ENCODE data around the gene GMDS. TPM values are rescaled to one million over a fixed set of nuclear protein-coding genes. Genes with fewer than 3 reads are reported as not detected.

GMDS gene
- total and polyA plus RNA-seq, 4 donors: 7.3 to 28.3 (median 16.1) TPM

GRCh38 chr6:1781152-1781816 is 464.1 kb downstream of the GMDS start:
- Histone ChIP-seq H3K27me3 (ENCODE audit: control insufficient read depth in 3 of 3, insufficient read depth in 3 of 3, low read length in 2 of 3) (no peaks in the 10 kb centered on the region), H3K9ac (ENCODE audit: insufficient read depth in 1 of 2, low read length in 2 of 2) (no peak overlapping the region), H3K9me3 (ENCODE audit: control insufficient read depth in 4 of 4, insufficient read depth in 3 of 4, low read length in 3 of 4) (no peaks in the 10 kb centered on the region), H3K27ac (ENCODE audit: low read depth in 1 of 2, low read length in 1 of 2) (no peak overlapping the region), H3K4me3 (no peak overlapping the region), H3K4me1 (ENCODE audit: control insufficient read depth in 5 of 5, insufficient read depth in 5 of 5, low read length in 5 of 5) (peaks cover 0 to 24% (median 5%) of the 10 kb centered on the region in 5 donors), H3K36me3 (ENCODE audit: control insufficient read depth in 4 of 4, insufficient read depth in 4 of 4, low read length in 4 of 4) (no peaks in the 10 kb centered on the region)
- ATAC-seq (ENCODE audit: insufficient read depth, low FRiP score) (no peak), DNase-seq (no peak)
- WGBS, 2 donors: 93 to 95% methylated on average over 11 of the region's 11 CpGs
- TF ChIP-seq, protein P1, sequence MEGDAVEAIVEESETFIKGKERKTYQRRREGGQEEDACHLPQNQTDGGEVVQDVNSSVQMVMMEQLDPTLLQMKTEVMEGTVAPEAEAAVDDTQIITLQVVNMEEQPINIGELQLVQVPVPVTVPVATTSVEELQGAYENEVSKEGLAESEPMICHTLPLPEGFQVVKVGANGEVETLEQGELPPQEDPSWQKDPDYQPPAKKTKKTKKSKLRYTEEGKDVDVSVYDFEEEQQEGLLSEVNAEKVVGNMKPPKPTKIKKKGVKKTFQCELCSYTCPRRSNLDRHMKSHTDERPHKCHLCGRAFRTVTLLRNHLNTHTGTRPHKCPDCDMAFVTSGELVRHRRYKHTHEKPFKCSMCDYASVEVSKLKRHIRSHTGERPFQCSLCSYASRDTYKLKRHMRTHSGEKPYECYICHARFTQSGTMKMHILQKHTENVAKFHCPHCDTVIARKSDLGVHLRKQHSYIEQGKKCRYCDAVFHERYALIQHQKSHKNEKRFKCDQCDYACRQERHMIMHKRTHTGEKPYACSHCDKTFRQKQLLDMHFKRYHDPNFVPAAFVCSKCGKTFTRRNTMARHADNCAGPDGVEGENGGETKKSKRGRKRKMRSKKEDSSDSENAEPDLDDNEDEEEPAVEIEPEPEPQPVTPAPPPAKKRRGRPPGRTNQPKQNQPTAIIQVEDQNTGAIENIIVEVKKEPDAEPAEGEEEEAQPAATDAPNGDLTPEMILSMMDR (IDR thresholded peaks at IDR 0.05; ENCODE audit: control extremely low read depth, extremely low read depth): no peak

DNA sequence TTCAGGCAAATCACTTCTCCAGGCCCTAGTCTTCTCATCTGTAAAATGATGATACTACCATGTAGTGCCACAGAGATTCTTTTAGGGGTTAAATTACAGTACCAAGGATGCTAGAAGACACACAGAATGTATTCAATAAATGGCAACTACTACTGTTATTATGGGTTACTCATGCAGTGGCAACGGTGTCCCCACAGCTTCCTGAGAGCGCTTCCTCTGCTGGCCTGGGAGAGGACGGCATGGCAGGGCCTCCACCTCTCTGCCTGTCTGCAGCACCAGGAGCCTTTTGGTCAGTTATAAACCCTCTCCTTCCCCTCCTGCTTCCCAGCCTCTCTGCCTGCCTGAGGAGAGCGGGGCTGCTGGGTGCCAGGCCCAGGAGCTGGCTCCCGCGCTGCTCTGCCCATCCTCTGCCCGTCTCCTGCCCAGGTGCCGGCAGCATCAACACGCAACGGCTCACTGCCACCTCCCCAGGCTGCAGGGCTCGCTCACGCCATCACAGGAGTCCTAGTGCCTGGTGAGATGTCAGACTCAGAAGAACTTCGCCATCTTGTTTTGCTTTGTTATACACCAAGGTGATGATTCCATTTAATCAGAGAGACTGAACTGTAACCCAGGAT is 465.0 kb downstream of the GMDS start:
- Histone ChIP-seq H3K9ac (ENCODE audit: insufficient read depth in 1 of 2, low read length in 2 of 2) (no peak overlapping the region), H3K4me3 (no peak overlapping the region), H3K9me3 (ENCODE audit: control insufficient read depth in 4 of 4, insufficient read depth in 3 of 4, low read length in 3 of 4) (no peaks in the 10 kb centered on the region), H3K36me3 (ENCODE audit: control insufficient read depth in 4 of 4, insufficient read depth in 4 of 4, low read length in 4 of 4) (no peaks in the 10 kb centered on the region), H3K27ac (ENCODE audit: low read depth in 1 of 2, low read length in 1 of 2) (no peak overlapping the region), H3K27me3 (ENCODE audit: control insufficient read depth in 3 of 3, insufficient read depth in 3 of 3, low read length in 2 of 3) (no peaks in the 10 kb centered on the region), H3K4me1 (ENCODE audit: control insufficient read depth in 5 of 5, insufficient read depth in 5 of 5, low read length in 5 of 5) (peaks cover 0 to 30% (median 5%) of the 10 kb centered on the region in 5 donors)
- TF ChIP-seq, protein P1 (IDR thresholded peaks at IDR 0.05; ENCODE audit: control extremely low read depth, extremely low read depth): no peak
- ATAC-seq (ENCODE audit: insufficient read depth, low FRiP score) (no peak), DNase-seq (no peak)
- 82 to 90% methylated on average over 13 of the region's 13 CpGs for WGBS, 2 donors

DNA sequence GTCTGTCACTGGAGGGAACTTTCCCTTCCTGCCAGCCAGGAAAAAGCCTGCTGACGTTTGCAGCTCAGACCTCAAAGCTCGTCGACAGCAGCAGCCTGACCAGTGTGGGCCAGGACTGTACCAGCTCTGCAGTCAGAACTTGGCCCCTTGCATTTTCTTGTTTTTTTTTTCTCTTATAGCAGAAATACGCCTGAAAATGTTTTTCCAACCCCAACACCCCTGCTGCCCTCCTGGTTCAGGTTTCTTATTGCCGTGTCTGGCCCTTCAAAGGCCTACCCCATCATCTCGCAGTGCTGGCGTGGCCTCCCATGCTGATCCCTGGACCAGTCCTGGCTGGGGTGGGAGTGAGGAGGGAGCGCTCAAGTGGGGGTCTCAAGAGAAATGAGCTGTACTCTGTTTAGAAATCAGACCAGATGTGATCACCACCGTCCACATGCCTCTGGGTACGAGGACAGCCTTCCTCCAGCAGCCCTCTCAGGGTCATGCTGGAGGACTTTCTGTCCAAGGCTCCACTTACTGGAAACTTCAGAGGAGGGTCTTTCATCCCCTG is 466.6 kb downstream of the GMDS start:
- Histone ChIP-seq H3K27me3 (ENCODE audit: control insufficient read depth in 3 of 3, insufficient read depth in 3 of 3, low read length in 2 of 3) (no peaks in the 10 kb centered on the region), H3K36me3 (ENCODE audit: control insufficient read depth in 4 of 4, insufficient read depth in 4 of 4, low read length in 4 of 4) (no peaks in the 10 kb centered on the region), H3K4me1 (ENCODE audit: control insufficient read depth in 5 of 5, insufficient read depth in 5 of 5, low read length in 5 of 5) (peaks cover 0 to 29% (median 5%) of the 10 kb centered on the region in 5 donors), H3K9ac (ENCODE audit: insufficient read depth in 1 of 2, low read length in 2 of 2) (peak overlapping the region in 1 of 2 donors; percentile 16), H3K4me3 (no peak overlapping the region), H3K9me3 (ENCODE audit: control insufficient read depth in 4 of 4, insufficient read depth in 3 of 4, low read length in 3 of 4) (no peaks in the 10 kb centered on the region), H3K27ac (ENCODE audit: low read depth in 1 of 2, low read length in 1 of 2) (no peak overlapping the region)
- no peak for ATAC-seq (ENCODE audit: insufficient read depth, low FRiP score)
- peak; percentile 23 to 62 (median 57) for DNase-seq
- TF ChIP-seq, protein P1 (IDR thresholded peaks at IDR 0.05; ENCODE audit: control extremely low read depth, extremely low read depth): no peak
- WGBS, 2 donors: 81 to 85% methylated on average over 10 of the region's 10 CpGs

Measured in lung (tissue), 12 donors.